SU-DHL-6 (cell line): ENCODE measurements around the gene JAK3.

ENCODE experiments used
- H2AFZ ChIP-seq: fragments of 200-600 bp; sonication (generic); 2 replicates; pipeline ENCODE4 v1.6.1; 2014; ENCODE audit warnings: low read depth, mild to moderate bottlenecking, moderate library complexity, mixed read lengths, antibody characterized with exemption, low read length; ENCODE audit not compliant: severe bottlenecking
- H3F3A ChIP-seq: fragments of 200-600 bp; shearing (Covaris generic); 2 replicates; pipeline ENCODE4 v1.6.0; 2016; ENCODE audit warnings: antibody characterized with exemption, mild to moderate bottlenecking; ENCODE audit not compliant: insufficient read depth
- H3K27ac ChIP-seq: fragments of 200-600 bp; sonication (generic); 2 replicates; pipeline ENCODE4 v1.5.1; 2016; ENCODE audit warnings: low read depth, mild to moderate bottlenecking, low read length, moderate library complexity, mixed read lengths
- H3K27me3 ChIP-seq: fragments of 200-600 bp; sonication (generic), shearing (Covaris generic); 2 replicates; pipeline ENCODE4 v1.6.0; 2014; ENCODE audit warnings: mild to moderate bottlenecking, low read length
- H3K36me3 ChIP-seq: fragments of 200-600 bp; sonication (generic); 2 replicates; pipeline ENCODE4 v1.6.1; 2014; ENCODE audit warnings: mild to moderate bottlenecking, low read length, mixed read lengths
- H3K4me2 ChIP-seq: fragments of 300-600, 200-600 bp; shearing (Covaris generic), sonication (generic); 2 replicates; pipeline ENCODE4 v1.6.0; 2014; ENCODE audit warnings: low read length, low read depth, mild to moderate bottlenecking; ENCODE audit not compliant: poor library complexity, severe bottlenecking
- H3K4me3 ChIP-seq: fragments of 200-600 bp; sonication (generic); 2 replicates; pipeline ENCODE4 v1.5.1; 2014; ENCODE audit warnings: antibody characterized with exemption, low read length, mild to moderate bottlenecking, mixed read lengths; ENCODE audit not compliant: insufficient read depth, poor library complexity, severe bottlenecking
- H3K79me2 ChIP-seq: fragments of 200-600 bp; sonication (generic); 2 replicates; pipeline ENCODE4 v1.6.1; 2014; ENCODE audit warnings: mild to moderate bottlenecking, low read length, moderate library complexity; ENCODE audit not compliant: insufficient read depth
- H3K9ac ChIP-seq: fragments of 200-600 bp; sonication (generic); 2 replicates; pipeline ENCODE4 v1.7.0; 2014; ENCODE audit warnings: mild to moderate bottlenecking, low read length
- H3K9me2 ChIP-seq: fragments of 200-600 bp; sonication (generic); replicated peaks from 2 replicates; pipeline ENCODE4 v1.6.1; 2014; ENCODE audit warnings: low read length; ENCODE audit not compliant: insufficient read depth
- H3K9me3 ChIP-seq: fragments of 200-600 bp; sonication (generic); 2 replicates; pipeline ENCODE4 v1.6.1; 2014; ENCODE audit warnings: low read length, mixed read lengths; ENCODE audit not compliant: insufficient read depth
- H4K20me1 ChIP-seq: fragments of 200-600 bp; sonication (generic); 2 replicates; pipeline ENCODE4 v1.6.1; 2014; ENCODE audit warnings: low read depth, mild to moderate bottlenecking, antibody characterized with exemption, low read length, moderate library complexity, mixed read lengths
- EZH2phosphoT487 ChIP-seq: fragments of 200-600 bp; sonication (generic), shearing (Covaris generic); conservative IDR thresholded peaks from 2 replicates; pipeline ENCODE4 v1.6.1; 2018; ENCODE audit warnings: mild to moderate bottlenecking, antibody characterized with exemption, low read length, moderate library complexity, mixed read lengths
- TF ChIP-seq, protein P1 (sequence below): fragments of 200-600 bp; sonication (generic); IDR thresholded peaks from one replicate; pipeline ENCODE4 v1.5.1; 2017; ENCODE audit warnings: antibody characterized with exemption, mild to moderate bottlenecking, low read length, moderate library complexity; ENCODE audit not compliant: insufficient read depth, poor library complexity, severe bottlenecking

JAK3 gene

DNA sequence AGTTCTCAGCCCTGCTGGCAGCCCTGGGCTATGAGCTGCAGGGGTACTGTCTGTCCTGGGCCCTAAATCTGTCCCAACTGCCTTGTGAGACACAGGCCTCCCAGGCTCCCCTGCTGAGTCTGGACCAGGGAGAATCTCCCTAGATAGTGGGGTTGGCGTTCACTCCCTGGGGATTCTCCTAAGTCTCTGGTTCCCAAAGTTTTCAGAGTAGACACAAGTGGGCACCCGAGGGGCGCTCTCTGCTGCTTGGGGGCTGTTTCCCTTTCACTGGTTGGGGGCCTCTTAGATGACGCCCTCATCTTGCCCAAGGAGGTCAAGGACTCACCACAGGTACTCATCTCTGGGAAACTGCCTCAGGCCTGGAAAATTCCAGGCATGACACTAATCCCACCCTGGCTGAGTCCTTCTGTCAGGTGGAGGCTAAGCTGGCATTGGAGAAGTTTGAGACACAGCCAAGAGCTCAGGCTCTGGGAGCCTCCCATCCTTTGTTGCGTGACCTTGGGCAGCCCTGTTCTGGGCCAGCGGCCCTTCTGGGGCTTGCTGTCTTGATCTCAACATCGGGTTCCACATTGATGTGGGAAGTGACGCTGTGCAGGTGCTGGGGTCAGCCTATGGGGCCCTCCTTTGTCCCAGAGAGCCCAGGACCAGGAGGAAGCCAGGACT, 15.9 kb upstream of the JAK3 start:
- H3K36me3 ChIP-seq = peaks cover 23% of the 10 kb centered on the region
- H3F3A ChIP-seq = peaks cover 51% of the 10 kb centered on the region
- H3K27me3 ChIP-seq = no peaks in the 10 kb centered on the region
- H2AFZ ChIP-seq = no peak overlapping the region
- no peaks in the 10 kb centered on the region for H3K9me3 ChIP-seq
- H4K20me1 ChIP-seq = peaks cover 5% of the 10 kb centered on the region; the same call in 1 of the 2 replicates
- H3K9ac ChIP-seq = no peak overlapping the region
- peaks cover 23% of the 10 kb centered on the region for H3K79me2 ChIP-seq
- H3K27ac ChIP-seq = no peak overlapping the region
- H3K4me3 ChIP-seq = no peak overlapping the region
- H3K4me2 ChIP-seq = no peak overlapping the region
- H3K9me2 ChIP-seq = no peaks in the 10 kb centered on the region
- TF ChIP-seq EZH2phosphoT487 = no peak
- TF ChIP-seq, protein P1, sequence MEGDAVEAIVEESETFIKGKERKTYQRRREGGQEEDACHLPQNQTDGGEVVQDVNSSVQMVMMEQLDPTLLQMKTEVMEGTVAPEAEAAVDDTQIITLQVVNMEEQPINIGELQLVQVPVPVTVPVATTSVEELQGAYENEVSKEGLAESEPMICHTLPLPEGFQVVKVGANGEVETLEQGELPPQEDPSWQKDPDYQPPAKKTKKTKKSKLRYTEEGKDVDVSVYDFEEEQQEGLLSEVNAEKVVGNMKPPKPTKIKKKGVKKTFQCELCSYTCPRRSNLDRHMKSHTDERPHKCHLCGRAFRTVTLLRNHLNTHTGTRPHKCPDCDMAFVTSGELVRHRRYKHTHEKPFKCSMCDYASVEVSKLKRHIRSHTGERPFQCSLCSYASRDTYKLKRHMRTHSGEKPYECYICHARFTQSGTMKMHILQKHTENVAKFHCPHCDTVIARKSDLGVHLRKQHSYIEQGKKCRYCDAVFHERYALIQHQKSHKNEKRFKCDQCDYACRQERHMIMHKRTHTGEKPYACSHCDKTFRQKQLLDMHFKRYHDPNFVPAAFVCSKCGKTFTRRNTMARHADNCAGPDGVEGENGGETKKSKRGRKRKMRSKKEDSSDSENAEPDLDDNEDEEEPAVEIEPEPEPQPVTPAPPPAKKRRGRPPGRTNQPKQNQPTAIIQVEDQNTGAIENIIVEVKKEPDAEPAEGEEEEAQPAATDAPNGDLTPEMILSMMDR = no peak

DNA sequence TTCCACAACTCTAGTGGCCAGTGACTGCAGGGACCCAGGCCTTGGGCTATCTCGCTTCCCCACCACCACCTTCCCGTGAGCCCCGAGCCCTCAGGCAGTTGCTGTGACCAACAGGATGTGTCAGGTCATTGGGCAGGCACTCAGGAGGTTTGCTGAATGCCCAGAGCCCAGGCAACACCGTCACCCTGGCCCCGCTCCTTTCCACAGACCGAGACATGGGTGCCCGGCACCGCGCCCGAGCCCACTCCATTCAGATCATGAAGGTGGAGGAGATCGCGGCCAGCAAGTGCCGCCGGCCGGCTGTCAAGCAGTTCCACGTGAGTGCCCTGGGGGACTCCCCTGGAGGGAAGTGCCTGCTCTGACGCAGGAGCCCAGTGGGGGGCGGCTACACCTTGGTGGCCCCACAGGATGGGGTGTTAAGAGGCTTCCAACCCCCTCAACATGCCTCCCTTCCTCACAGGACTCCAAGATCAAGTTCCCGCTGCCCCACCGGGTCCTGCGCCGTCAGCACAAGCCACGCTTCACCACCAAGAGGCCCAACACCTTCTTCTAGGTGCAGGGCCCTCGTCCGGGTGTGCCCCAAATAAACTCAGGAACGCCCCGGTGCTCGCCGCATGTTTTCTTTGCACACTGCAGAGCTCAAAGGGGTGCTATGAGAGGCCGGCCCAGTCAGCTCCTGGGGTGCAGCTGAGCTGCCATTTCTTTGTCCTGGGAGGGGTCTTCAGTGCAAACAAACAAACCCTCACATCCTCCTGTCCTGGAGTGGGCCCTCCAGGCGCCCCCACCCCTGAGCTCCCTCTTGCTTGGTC, 15.1 kb upstream of the JAK3 start:
- Histone ChIP-seq H3K36me3 (peaks cover 23% of the 10 kb centered on the region), H4K20me1 (peaks cover 5% of the 10 kb centered on the region; the same call in 1 of the 2 replicates), H2AFZ (no peak overlapping the region), H3K9ac (no peak overlapping the region), H3K4me3 (no peak overlapping the region), H3F3A (peaks cover 51% of the 10 kb centered on the region), H3K27me3 (no peaks in the 10 kb centered on the region), H3K79me2 (peaks cover 23% of the 10 kb centered on the region), H3K27ac (peak overlapping the region; percentile 37; the same call in 1 of the 2 replicates), H3K9me2 (no peaks in the 10 kb centered on the region), H3K4me2 (peak overlapping the region; percentile 88), H3K9me3 (no peaks in the 10 kb centered on the region)
- TF ChIP-seq EZH2phosphoT487 = no peak
- TF ChIP-seq, protein P1 = no peak

DNA sequence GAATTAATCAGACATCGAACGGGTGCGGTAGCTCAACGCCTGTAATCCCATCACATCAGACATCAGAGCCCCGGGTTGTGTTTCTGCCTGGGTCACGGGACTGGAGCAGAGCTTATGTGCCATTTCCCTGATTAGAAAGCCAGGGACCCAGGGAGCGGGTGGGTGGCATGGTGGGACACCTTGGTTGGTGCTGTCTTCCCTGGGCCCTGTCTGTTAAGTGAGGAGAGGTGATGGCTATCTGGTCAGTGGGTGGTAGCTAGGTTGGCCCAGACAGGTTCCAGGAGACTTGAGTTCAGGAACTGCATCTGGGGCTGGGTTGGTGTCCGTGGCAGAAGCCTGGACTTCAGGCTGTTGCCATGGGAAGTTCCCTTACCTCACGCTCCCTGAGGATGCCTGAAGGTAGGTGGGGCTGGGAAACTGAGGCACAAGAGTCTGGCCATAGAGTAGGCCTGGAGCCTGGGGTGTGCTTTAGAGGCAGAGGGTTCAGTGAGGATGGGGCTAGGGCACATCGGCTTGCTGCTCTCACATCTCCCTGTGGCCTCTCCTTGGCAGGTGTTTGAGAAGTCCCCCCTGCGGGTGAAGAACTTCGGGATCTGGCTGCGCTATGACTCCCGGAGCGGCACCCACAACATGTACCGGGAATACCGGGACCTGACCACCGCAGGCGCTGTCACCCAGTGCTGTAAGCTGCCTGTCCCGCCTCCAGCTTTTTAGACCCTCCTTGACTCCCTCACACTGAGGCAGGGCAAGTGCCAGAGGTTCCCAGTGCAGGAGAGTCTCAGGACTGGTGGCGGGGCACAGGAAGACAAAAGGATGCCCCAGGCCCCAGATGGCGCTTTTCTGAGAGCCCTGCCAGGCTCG, 14.0 kb upstream of the JAK3 start:
- H3K4me2 ChIP-seq = peak overlapping the region; percentile 88
- H3K27me3 ChIP-seq = no peaks in the 10 kb centered on the region
- H3K9me2 ChIP-seq = no peaks in the 10 kb centered on the region
- peaks cover 5% of the 10 kb centered on the region; the same call in 1 of the 2 replicates for H4K20me1 ChIP-seq
- no peak overlapping the region for H2AFZ ChIP-seq
- H3F3A ChIP-seq = peaks cover 51% of the 10 kb centered on the region
- H3K36me3 ChIP-seq = peaks cover 23% of the 10 kb centered on the region
- TF ChIP-seq, protein P1 = no peak
- no peak for TF ChIP-seq EZH2phosphoT487
- H3K9ac ChIP-seq = peak overlapping the region; percentile 85
- no peaks in the 10 kb centered on the region for H3K9me3 ChIP-seq
- peaks cover 23% of the 10 kb centered on the region for H3K79me2 ChIP-seq
- peak overlapping the region; percentile 90 for H3K4me3 ChIP-seq
- H3K27ac ChIP-seq = peak overlapping the region; percentile 37
